Measurements from ENCODE around the gene CIBAR2. TPM values are rescaled to one million over a fixed set of nuclear protein-coding genes. Genes with fewer than 3 reads are reported as not detected.

CIBAR2 gene
- total and polyA plus RNA-seq, 10 of the 15 experiments (the other 5 are each of a cell fraction or from before 2014, with no cell fraction given): 0.05 to 0.16 (median 0.07) TPM; not detected in 7

DNA sequence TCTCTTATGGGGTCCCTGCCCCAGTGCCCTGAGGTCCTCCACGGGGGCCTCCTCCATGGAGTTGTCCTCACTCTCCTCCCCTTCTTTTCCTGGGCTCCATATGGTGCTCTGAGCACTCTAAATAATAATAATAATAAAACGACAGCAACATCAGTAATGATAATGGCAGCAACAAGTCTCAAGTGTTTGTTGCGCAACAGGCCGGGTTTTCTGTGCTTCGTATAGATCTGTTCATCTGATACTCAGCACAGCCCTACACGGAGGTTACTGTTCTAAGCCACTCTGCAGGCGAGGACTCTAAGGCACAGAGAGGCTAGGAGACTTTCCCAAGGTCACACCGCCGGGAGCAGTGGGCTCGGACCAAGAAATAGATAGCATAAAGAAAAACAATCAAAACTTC lies 13.7 kb downstream of the CIBAR2 start:
- TF ChIP-seq FOXM1 (IDR thresholded peaks at IDR 0.05; ENCODE audit: low read depth, low read length): no peak
- peak in 1 of 2 experiments; percentile 13; a peak in 1 of 4 replicates for TF ChIP-seq CEBPB (IDR thresholded peaks at IDR 0.05; ENCODE audit: borderline replicate concordance in 1 of 2, low read depth in 2 of 2, low read length in 2 of 2)
- Histone ChIP-seq H3K79me2 (ENCODE audit: control insufficient read depth, insufficient read depth, low read length) (no peaks in the 10 kb centered on the region), H3K27ac (ENCODE audit: control insufficient read depth, insufficient read depth) (no peak overlapping the region), H3K9me3 (replicated peaks; ENCODE audit: control insufficient read depth, insufficient read depth, low read length) (no peaks in the 10 kb centered on the region), H3K36me3 (ENCODE audit: control insufficient read depth in 2 of 2, insufficient read depth in 2 of 2, low read length in 1 of 2) (no peaks in the 10 kb centered on the region), H4K20me1 (ENCODE audit: control insufficient read depth, insufficient read depth) (no peaks in the 10 kb centered on the region), H3K27me3 (replicated peaks in 1 of 2; ENCODE audit: control insufficient read depth in 2 of 2, insufficient read depth in 2 of 2, low read length in 1 of 2) (no peaks in the 10 kb centered on the region; a peak in 3 of 4 replicates), H3K4me1 (ENCODE audit: control insufficient read depth, insufficient read depth, low read length) (peaks cover 12% of the 10 kb centered on the region), H3K9ac (ENCODE audit: control insufficient read depth, insufficient read depth, low read length) (no peak overlapping the region), H3K4me2 (ENCODE audit: control insufficient read depth, insufficient read depth) (no peak overlapping the region), H2AFZ (ENCODE audit: control insufficient read depth, low read depth, low read length) (no peak overlapping the region), H3K4me3 (no peak overlapping the region)
- no peak for FAIRE-seq
- ChIA-PET SMC1A (ENCODE audit: uncharacterized antibody, unreplicated experiment) (no interaction called here), CTCF (no interaction called here), POLR2A (no interaction called here), RAD21 (ENCODE audit: unreplicated experiment) (no interaction called here)
- no peak for DNase-seq (ENCODE audit: low read depth, low spot score)
- intact Hi-C loops (cut with micrococcal nuclease; ENCODE audit: unreplicated experiment): no loop called here
- BruUV-seq (replicated peaks): no TSS peak
- 51% methylated on average over 10 of the region's 10 CpGs for WGBS (ENCODE audit: insufficient coverage, insufficient replicate concordance, low lambda C conversion rate, missing lambda C conversion rate)
- in situ Hi-C loops (cut with MboI): no loop called here
- ATAC-seq: no peak

DNA sequence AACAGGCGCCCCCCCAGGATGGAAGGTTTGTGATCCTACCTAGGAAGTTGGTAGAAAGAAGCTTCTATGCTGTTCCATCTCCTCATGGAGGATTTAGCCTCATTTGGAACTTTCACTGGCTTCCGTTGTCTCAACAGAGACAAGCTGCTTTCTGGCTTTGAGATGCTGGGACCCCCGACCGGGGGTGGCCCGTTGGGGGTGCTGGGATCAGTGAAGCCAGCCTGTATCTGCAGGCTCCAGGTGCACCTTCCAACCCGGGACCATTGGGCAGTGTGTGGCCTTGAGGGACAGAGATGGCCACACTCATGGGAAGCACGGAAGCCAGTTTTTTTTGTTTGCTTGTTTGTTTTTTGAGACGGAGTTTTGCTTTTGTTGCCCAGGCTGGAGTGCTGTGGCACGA lies 15.4 kb downstream of the CIBAR2 start:
- WGBS (ENCODE audit: insufficient coverage, insufficient replicate concordance, low lambda C conversion rate, missing lambda C conversion rate): 33% methylated on average over 9 of the region's 9 CpGs
- Histone ChIP-seq H4K20me1 (ENCODE audit: control insufficient read depth, insufficient read depth) (no peaks in the 10 kb centered on the region), H3K9ac (ENCODE audit: control insufficient read depth, insufficient read depth, low read length) (no peak overlapping the region), H3K9me3 (replicated peaks; ENCODE audit: control insufficient read depth, insufficient read depth, low read length) (no peaks in the 10 kb centered on the region), H3K4me1 (ENCODE audit: control insufficient read depth, insufficient read depth, low read length) (no peaks in the 10 kb centered on the region; the same call in 1 of the 2 replicates), H3K27me3 (replicated peaks in 1 of 2; ENCODE audit: control insufficient read depth in 2 of 2, insufficient read depth in 2 of 2, low read length in 1 of 2) (no peaks in the 10 kb centered on the region; a peak in 3 of 4 replicates), H2AFZ (ENCODE audit: control insufficient read depth, low read depth, low read length) (no peak overlapping the region), H3K4me2 (ENCODE audit: control insufficient read depth, insufficient read depth) (no peak overlapping the region), H3K79me2 (ENCODE audit: control insufficient read depth, insufficient read depth, low read length) (no peaks in the 10 kb centered on the region), H3K27ac (ENCODE audit: control insufficient read depth, insufficient read depth) (no peak overlapping the region), H3K36me3 (ENCODE audit: control insufficient read depth in 2 of 2, insufficient read depth in 2 of 2, low read length in 1 of 2) (no peaks in the 10 kb centered on the region), H3K4me3 (no peak overlapping the region)
- in situ Hi-C loops (cut with MboI): no loop called here
- intact Hi-C loops (cut with micrococcal nuclease; ENCODE audit: unreplicated experiment): no loop called here
- ATAC-seq: no peak
- no peak for DNase-seq (ENCODE audit: low read depth, low spot score)
- CTCF ChIA-PET: interaction anchor here (0.9 to 2.1 kb wide), 3 partner anchors 10 to 41 kb away, joined by 3 to 7 read pairs (median 4); no protein-coding TSS in a partner anchor
- RAD21 ChIA-PET (ENCODE audit: unreplicated experiment): no interaction called here
- SMC1A ChIA-PET (ENCODE audit: uncharacterized antibody, unreplicated experiment): no interaction called here
- TF ChIP-seq PRDM15 (CRISPR knock-in tag; IDR thresholded peaks at IDR 0.05): no peak
- TF ChIP-seq MEF2A (IDR thresholded peaks at IDR 0.05; ENCODE audit: insufficient read depth, low read depth, low read length): no peak
- TF ChIP-seq NBN (IDR thresholded peaks at IDR 0.05): no peak
- no peak for TF ChIP-seq ZNF687 (IDR thresholded peaks at IDR 0.05)
- TF ChIP-seq, protein P1, sequence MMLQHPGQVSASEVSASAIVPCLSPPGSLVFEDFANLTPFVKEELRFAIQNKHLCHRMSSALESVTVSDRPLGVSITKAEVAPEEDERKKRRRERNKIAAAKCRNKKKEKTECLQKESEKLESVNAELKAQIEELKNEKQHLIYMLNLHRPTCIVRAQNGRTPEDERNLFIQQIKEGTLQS (IDR thresholded peaks at IDR 0.05; ENCODE audit: borderline replicate concordance, extremely low read depth, low read depth, low read length): no peak
- no peak for TF ChIP-seq BMI1 (IDR thresholded peaks at IDR 0.05; ENCODE audit: borderline replicate concordance)
- TF ChIP-seq IKZF1 (conservative IDR thresholded peaks at IDR 0.05): no peak
- POLR2A ChIA-PET: interaction anchor here (0.7 kb wide), 1 partner anchor 71 kb away, joined by 3 read pairs; no protein-coding TSS in a partner anchor
- no TSS peak for BruUV-seq (replicated peaks)
- no peak for FAIRE-seq
